Vagina (tissue), 2 donors: Measurements from ENCODE around the gene TLCD1.

Experiments used
- POLR2A ChIP-seq, 2 donors: fragments of 450-650 bp; IDR thresholded peaks; one replicate each; pipeline ENCODE4 v1.6.1; 2017; ENCODE audit warnings: antibody characterized with exemption in 2 of 2, mild to moderate bottlenecking in 2 of 2, moderate library complexity in 2 of 2
- POLR2AphosphoS5 ChIP-seq, 2 donors: sonication (generic); formaldehyde crosslinking; IDR thresholded peaks; one replicate each; pipeline ENCODE4 v1.9.0; 2017; ENCODE audit warnings: antibody characterized with exemption in 2 of 2, mild to moderate bottlenecking in 2 of 2, low read depth in 1 of 2; ENCODE audit not compliant: insufficient read depth in 1 of 2
- TF ChIP-seq, protein P1 (sequence below), 3 experiments: fragments of 450-650 bp in 2 of 3; fragments of 200-600 bp in 1 of 3; sonication (generic) in 1 of 3; IDR thresholded peaks; one replicate each; pipeline ENCODE4 v1.5.1; 2017 to 2019; ENCODE audit warnings: antibody characterized with exemption in 3 of 3, mild to moderate bottlenecking in 2 of 3, moderate library complexity in 2 of 3

DNA sequence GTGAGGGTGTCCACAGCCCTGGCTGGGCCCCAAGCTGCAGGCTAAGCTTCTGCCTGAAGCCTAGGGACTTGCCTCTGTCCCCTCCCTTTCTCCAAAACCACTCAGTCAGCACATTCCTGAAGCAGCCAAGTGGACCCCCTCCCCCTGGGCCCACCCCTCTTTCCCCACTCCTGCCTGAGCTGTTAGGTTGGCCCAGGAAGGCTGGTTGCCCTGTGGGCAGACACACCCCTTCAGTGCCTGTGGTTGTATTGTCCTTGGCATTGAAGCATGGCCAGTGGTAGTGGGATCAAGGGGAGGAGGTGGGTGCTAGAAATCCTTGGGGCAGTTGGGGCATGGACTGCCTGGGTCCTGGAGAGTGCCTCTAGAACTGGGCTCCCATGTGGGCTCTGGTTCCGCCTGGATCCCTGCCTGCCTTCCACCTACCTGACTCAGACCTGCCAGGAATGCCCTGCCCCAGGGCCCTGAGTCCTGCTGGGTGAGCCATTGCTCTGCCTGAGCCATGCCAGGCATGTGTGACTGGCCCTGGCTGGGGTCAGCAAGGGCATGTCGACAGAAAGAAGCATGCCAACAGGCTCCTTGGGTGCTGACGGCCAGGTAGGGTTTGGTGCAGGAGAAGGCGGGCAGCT is 19.9 kb upstream of the TLCD1 start:
- TF ChIP-seq, protein P1, sequence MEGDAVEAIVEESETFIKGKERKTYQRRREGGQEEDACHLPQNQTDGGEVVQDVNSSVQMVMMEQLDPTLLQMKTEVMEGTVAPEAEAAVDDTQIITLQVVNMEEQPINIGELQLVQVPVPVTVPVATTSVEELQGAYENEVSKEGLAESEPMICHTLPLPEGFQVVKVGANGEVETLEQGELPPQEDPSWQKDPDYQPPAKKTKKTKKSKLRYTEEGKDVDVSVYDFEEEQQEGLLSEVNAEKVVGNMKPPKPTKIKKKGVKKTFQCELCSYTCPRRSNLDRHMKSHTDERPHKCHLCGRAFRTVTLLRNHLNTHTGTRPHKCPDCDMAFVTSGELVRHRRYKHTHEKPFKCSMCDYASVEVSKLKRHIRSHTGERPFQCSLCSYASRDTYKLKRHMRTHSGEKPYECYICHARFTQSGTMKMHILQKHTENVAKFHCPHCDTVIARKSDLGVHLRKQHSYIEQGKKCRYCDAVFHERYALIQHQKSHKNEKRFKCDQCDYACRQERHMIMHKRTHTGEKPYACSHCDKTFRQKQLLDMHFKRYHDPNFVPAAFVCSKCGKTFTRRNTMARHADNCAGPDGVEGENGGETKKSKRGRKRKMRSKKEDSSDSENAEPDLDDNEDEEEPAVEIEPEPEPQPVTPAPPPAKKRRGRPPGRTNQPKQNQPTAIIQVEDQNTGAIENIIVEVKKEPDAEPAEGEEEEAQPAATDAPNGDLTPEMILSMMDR (IDR thresholded peaks at IDR 0.05), result no peak
- no peak for TF ChIP-seq POLR2AphosphoS5 (IDR thresholded peaks at IDR 0.05; ENCODE audit: insufficient read depth in 1 of 2, low read depth in 1 of 2)
- no peak for TF ChIP-seq POLR2A (IDR thresholded peaks at IDR 0.05)
